GOT3 (cell line): Measurements from ENCODE around the gene MYLK3.
"Not testable (repeated sequence)": the region's sequence is repeated elsewhere in the genome, so short reads cannot be mapped to it uniquely, and the experiment has no call there.

Experiments used
- DNase-seq: peaks from one replicate; lab custom pipeline; 2025; ENCODE audit warnings: mixed read lengths; lab: John Stamatoyannopoulos, UW

MYLK3 gene

GRCh38 chr16:46689365-46690280 is 58.5 kb downstream of the MYLK3 start, which contains the start of gene ORC6:
Gene ORC6, plus strand, starts transcription at chr16:46689659. Its CDS starts 47 bp downstream, at chr16:46689706.
- DNase-seq = peak; percentile 99

DNA sequence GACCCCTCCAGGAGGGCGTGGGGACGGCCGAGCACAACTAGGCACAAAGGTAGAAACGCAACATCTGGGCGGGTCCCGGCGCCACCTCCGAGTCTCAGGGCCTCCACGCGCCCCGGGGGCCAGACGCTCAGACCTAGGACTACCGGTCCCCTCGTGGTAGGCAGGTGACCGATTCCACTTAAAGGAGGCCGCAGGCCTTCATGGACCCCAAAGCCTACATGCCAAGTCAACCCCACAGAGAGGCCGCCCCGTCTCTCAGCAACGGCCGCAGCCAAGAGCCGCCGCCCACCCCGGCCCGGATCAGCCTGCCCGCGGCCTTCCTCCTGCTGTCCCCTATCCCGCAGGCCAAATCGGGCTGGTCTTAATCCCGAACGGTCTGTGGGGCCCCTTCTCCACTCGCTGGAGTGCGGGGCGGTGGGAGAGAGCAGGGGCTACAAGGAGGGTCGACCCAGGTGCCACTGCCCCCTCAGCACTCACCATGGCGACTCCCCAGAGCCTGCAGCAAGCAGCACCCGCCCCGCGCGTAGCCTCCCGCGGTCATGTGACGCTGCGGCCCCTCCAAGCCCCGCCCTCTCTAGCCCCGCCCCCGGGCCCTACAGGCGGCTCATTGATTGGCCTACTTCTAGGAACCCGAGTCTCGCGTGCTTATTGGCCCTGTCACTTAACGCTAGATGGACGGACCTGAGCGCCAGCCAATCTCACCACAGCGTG is 59.3 kb downstream of the MYLK3 start, which contains the start of gene VPS35:
Gene VPS35 (minus strand): TSS at position 525 of the 711 bp plus-strand sequence. CDS start 45 bp downstream, at position 480.
- DNase-seq = peak; percentile 99

- DNase-seq = no peak
Observed at GRCh38 chr16:46688101-46688653, 60.0 kb downstream of the MYLK3 start.

- DNase-seq = no peak
Observed at GRCh38 chr16:46687486-46687885, 60.7 kb downstream of the MYLK3 start.

DNA sequence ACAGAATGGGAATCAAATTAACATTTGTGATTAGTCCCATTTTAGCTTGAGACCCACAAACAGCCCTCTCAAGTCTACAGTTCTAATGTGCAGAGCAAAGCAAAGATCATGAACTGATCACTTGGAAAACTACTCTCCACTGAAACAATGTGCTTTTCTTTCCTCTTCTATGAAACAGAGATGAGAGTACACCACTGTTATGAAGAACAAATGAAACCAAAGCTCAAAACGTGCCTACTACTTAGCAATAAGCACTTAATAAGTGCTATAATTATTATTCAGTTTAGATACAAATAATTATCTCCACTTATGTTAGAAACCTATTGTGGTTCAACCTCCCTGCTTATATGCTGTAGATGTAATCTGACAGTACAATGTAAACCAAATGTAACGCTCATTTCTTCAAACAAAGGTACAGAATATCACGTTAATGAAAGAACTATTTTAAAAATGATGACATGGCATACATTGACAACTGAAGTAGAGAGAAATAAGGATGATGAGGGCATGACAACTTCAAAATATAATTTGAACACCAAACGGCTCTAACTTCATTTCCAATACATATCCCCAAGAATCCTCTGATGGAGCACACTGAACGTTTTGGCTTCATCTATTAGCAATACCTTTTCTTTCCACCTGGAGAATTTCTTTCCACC is 61.2 kb downstream of the MYLK3 start:
- no peak for DNase-seq

DNA sequence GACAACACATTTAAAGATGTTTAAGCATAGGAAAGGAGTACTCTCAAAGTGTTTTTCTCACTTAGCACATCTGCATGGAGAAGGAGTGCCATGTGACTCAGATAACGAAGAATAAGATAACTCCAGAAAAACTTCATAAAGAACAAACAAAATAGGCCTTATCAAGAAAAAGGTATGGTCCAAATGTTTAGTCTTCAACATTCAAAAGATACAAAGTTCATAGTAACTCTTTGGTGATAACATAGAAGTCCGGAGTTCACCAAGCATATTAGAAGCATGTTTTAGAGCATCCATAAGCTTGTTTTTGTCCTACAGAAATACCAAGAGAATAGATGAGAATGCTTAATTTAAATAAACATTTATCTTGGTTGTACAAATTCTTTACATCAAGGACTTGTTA is 66.3 kb downstream of the MYLK3 start:
- not testable (repeated sequence) for DNase-seq

DNA sequence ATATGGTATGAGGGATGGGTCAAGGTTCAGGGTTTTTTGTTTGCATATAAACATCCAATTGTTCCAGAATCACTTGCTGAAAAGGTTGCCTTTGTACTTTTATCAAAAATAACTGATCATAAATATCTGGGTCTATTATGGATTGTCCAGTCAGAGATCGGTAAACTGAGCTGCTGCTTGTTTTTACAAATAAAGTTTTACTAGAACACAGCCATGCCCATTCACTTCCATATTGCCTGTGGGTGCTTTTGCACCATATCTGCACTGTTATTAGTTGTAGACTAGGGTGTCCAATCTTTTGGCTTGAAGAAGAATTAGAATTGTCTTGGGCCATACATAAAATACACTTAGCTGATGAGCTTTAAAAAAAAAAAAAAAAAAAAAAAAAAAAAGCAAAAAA is 70.2 kb downstream of the MYLK3 start:
- not testable (repeated sequence) for DNase-seq

DNA sequence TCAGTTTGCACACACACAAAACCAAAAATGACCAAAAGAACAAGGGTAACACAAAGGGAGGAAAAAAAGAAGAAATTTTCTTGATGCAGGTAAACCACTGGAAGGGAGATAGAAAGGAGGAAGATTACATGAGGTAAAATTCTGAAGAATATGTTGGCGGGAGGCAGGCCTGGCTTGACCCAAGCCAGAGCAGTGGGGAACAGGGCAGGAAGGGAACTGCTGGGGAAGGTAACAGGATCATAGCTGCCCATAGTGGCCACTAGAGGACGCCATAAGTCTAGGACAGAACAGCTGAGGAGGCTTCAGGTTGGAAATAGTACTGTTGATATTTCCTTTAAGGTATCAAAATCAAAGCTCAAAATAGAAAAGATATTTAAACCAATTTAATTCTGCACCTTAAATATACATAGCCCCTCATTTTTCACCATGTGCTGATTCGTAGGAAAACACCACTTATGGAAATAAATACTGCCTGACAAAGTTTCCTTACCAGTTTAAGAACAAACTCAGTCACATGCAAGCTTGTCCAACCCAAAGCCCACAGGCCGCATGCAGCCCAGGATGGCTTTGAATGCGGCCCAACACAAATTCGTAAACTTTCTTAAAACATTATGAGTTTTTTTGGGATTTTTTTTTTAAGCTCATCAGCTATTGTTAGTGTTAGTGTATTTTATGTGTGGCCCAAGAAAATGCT is 74.7 kb downstream of the MYLK3 start:
- DNase-seq = no peak

GRCh38 chr16:46662123-46662522 is 86.0 kb downstream of the MYLK3 start:
- no peak for DNase-seq

DNA sequence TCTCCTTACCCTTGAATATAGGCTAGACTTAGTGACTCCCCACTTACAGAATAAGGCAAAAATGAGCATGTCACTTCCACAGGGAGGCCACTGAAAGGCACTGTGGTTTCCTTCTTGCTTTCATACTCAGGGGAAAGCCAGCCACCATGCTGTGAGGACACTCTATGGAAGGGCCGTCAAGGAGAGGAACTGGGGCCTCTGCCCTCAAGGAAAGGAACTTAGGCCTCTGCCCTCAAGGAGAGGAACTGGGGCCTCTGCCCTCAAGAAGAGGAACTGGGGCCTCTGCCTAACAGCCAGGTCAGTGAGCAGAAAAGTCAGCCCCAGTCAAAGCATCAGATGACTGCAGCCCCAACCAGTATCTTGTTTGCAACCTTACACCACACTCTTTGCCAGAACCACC is 89.2 kb downstream of the MYLK3 start:
- DNase-seq = no peak
